Amniotic stem cell (primary cell): ENCODE data around the gene MRPL19.
"Not testable (repeated sequence)": the region's sequence is repeated elsewhere in the genome, so short reads cannot be mapped to it uniquely, and the experiment has no call there.

ENCODE experiments used
- DNase-seq: peaks from one replicate; lab custom pipeline; 2025; lab: John Stamatoyannopoulos, UW

MRPL19 gene

DNA sequence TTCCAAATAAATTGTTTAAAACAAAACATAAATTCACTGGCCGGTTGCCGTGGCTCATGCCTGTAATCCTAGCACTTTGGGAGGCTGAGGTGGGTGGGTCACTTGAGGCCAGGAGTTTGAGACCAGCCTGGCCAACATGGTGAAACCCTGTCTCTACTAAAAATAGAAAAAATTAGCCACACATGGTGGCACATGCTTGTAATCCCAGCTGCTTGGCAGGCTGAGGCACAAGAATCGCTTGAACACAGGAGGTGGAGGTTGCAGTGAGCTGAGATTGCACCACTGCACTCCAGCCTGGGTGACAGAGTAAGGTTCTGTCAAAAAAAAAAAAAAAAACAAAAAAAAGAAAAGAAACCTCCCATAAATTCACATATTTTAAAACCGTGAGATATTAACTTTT lies 28.8 kb downstream of the MRPL19 start:
- not testable (repeated sequence) for DNase-seq

- DNase-seq: no peak
These were observed 29.3 kb downstream of the MRPL19 start for GRCh38 chr2:75675908-75676307.

DNA sequence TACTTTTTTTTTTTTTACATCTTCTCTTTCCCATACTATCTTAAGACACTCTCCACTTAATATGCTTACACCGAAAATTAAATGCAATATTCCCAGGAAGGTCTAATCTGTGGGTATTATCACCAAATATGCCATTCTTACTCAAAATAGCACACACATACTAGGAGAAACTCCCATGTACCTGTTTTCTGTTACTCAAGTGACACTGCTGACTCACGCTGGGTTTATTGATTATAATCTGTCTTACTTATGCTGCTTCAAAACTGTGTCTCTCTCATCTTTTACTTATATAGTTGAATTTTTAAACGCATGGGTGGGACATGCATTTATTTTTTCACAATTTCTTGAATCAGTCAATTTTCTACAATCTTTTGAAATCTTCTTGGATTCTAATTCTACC lies 29.9 kb downstream of the MRPL19 start:
- DNase-seq: no peak

DNA sequence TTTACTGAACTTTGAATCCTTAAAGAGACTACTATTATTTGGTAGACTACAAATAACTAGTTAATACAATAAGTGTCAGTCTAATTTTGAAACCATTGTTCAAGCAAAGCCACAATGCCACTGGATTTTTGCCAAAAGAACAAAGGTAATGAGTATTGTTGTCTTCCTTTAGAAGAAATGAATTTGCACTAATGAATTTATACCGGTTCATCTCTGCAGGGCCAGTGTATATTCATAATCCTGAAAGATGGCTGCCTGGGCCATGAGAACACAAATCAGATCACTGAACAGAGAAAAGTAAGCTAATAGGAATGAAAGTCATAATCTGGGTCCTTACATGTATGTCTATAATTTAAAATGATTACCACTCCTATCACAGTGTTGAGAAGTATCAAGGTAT lies 33.0 kb downstream of the MRPL19 start:
- DNase-seq: no peak

GRCh38 chr2:75680402-75680801 lies 33.8 kb downstream of the MRPL19 start:
- no peak for DNase-seq

GRCh38 chr2:75683430-75683829 lies 36.8 kb downstream of the MRPL19 start:
- not testable (repeated sequence) for DNase-seq

- DNase-seq: no peak
These were observed 41.6 kb downstream of the MRPL19 start for GRCh38 chr2:75688196-75688595.

- DNase-seq: no peak
These were observed 52.3 kb downstream of the MRPL19 start for GRCh38 chr2:75698918-75699317.

- no peak for DNase-seq
These were observed 56.0 kb downstream of the MRPL19 start for GRCh38 chr2:75702593-75702992.

DNA sequence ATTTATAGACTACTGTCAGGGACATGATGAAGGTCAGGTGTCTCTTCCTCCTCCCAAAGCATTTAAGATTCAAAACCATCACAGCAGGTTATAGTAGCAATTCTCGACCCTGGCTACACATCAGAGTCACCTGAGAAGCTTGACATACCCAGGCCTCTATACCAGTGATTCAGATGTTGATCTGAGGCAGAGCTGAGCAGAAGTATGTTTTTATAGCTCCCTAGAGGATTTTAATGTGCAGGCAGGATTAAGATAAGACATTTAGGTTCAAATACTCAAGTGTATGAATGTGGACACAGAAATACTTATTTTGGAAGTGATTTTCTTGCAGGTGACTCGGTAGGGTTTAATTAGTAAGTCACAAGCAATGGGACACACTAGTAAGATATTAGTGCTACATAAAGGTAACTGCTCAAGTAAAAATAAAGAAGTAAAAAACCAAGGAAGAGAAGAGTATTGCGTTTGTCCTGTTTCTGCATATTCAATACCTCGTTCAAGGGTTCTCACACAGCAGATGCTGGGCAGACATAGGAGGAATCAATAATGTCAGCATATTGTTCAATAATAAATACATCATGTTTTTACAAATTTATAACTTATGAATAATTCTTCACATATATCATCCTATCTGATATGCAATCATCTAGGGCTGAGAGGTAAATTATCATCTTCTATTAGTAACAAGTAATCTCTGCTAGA lies 57.2 kb downstream of the MRPL19 start:
- DNase-seq: no peak

DNA sequence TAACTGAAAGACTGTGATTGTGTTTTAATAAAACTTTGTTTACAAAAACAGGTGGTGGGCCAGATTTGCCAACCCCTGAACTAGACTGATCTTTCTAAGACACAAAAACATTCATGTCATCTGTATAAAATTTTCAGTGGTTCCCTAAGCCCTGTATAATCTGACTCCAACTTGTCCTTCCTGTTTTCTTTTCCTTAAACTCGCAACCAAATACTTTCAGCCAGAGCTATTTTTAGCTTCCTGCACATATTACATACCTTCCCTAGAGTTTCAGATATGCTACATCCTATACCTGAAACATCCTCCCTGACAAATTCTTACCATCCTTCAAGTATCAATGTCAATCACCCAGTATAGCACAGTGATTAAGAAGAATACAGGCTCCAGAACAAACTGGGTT lies 59.3 kb downstream of the MRPL19 start:
- DNase-seq: no peak

GRCh38 chr2:75707901-75708300 lies 61.3 kb downstream of the MRPL19 start:
- DNase-seq: no peak

DNA sequence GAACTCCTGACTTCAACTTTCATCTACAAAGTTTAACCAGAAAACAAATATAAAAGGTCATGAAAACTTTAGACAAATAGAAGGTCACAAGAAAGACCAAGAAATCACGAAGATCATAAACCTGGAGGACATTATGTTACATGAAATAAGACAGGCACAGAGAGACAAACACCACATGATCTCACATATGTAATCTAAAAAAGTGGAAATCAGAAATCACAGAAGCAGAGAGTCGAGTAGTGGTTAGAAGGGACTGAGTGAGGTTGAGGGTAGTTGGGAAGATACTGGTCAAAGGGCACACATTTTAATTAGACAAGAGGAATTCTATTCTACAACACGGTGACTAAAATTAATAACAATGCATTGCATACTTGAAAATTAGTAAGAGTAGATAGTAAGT lies 62.7 kb downstream of the MRPL19 start:
- no peak for DNase-seq

GRCh38 chr2:75710220-75710576 lies 63.6 kb downstream of the MRPL19 start:
- no peak for DNase-seq

DNA sequence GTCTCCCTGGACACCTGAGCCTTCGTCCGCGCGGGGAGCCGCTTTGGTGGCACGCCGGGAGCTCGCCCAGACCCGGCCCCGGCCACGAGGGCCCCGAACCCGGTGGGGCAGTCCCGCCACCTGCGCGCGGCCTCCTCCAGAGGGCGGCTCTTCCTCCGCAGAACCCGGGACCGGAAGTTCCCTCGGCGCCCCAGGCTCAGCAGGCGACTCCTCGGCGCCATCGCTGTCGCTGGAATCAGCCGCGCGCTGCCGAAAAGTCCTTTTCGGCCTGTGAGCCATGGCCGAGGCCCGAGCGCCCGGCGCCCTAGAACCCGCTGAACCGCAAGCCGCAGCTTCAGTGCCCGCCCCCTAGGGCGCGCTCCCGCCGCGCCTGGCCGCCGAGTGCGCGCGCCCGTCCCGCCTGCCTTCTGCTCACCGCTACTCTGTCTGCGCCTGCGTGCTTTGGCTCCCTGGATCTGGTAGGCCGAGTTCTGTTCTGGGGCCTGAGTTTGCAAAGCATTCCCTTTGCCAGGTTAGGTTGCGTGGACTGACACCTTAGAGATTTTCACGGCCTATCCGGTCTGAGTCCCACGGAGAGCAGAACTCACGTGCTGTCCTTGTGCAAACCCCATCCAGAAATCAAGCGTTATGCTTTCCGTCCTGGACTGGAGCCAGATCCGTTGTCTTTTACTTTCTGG lies 64.1 kb downstream of the MRPL19 start, which contains the start of gene GCFC2:
Gene GCFC2, minus strand, starts transcription at position 339 of the 677 bp plus-strand sequence. Its CDS starts 60 bp downstream, at position 279.
- peak; percentile 52 for DNase-seq

DNA sequence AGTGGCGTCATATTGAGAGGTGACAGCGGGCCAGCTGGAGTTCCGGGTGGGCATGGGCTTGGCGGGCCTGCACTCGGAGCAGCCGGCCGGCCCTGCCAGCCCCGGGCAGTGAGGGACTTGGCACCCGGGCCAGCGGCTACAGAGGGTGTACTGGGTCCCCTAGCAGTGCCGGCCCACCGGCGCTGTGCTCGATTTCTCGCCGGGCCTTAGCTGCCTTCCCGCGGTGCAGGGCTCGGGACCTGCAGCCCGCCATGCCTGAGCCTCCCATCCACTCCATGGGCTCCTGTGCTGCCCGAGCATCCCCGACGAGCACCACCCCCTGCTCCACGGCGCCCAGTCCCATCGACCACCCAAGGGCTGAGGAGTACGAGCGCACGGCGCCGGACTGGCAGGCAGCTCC lies 65.0 kb downstream of the MRPL19 start:
- not testable (repeated sequence) for DNase-seq

- no peak for DNase-seq
These were observed 69.8 kb downstream of the MRPL19 start for GRCh38 chr2:75716406-75716805.

DNA sequence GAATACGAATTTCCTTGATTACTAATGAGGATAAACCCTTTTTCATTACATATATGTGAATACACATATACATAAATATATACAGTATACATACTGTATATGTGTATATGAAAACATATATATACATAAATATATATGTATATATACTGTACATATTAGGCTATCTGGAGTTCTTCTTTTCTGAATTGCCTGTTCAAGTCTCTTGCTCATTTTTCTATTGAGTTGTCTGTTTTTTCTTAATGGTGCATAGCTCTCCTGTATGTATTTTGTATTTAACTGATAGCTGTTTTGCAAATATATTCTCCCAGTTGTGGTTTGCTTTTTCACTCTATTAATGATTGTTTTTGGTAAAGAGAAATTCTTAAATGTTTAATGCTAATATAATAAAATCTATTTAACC lies 73.0 kb downstream of the MRPL19 start:
- DNase-seq: no peak

DNA sequence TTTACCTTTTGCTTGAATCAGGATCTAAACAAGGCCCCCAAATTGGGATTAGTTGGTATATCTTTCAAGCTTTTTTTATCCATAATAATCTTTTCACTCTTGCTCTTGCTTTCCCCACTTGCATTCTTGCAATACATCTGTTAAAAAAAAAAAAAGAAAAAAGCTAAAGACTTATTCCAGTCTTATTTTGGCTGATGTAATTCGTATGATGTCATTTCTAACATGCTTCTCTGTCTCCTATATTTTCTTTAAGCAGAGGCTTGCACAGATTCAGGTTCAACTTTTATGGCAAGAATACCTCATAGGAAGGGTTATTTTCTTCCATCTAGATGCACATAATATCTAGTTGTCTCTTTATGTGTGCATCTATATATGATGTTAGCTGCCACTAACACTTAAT lies 73.9 kb downstream of the MRPL19 start:
- DNase-seq: no peak

- no peak for DNase-seq
These were observed 76.1 kb downstream of the MRPL19 start for GRCh38 chr2:75722687-75723086.

- DNase-seq: no peak
These were observed 82.2 kb downstream of the MRPL19 start for GRCh38 chr2:75728614-75729419.

GRCh38 chr2:75729861-75730260 lies 83.3 kb downstream of the MRPL19 start:
- DNase-seq: no peak

DNA sequence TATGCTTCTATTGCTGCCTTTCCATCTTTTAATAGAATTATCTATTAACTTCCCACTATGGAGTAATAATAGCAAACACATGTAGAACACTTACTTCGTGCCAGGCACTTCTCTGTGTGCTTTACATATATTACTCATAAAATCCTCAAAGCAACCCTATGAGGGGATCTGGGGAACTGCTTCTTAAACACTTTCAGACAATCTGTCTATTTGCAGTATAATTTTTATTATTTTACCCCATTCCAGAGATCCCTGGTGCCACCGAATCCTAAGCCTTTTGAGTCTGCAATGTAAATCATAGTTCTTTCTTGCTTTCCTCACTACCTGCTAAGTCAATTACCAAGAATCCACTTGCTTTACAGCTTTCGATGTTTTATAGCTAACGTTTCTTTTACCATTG lies 89.7 kb downstream of the MRPL19 start:
- DNase-seq: no peak
